Muscle of leg (tissue), 11 donors: Measurements from ENCODE around the gene ITPRID1. TPM values are rescaled to one million over a fixed set of nuclear protein-coding genes. Genes with fewer than 3 reads are reported as not detected.

ENCODE experiments used
- DNase-seq: peaks from one replicate; pipeline ENCODE4 v3.0.0; 2013
- H3K27ac ChIP-seq: one replicate; pipeline ENCODE4 v1.5.1; 2013; ENCODE audit warnings: mild to moderate bottlenecking, low read length, control low read depth
- H3K27me3 ChIP-seq: one replicate; pipeline ENCODE4 v1.6.1; 2013; ENCODE audit warnings: low read length; ENCODE audit not compliant: control insufficient read depth, insufficient read depth
- H3K36me3 ChIP-seq: one replicate; pipeline ENCODE4 v1.6.1; 2013; ENCODE audit warnings: low read length; ENCODE audit not compliant: control insufficient read depth, insufficient read depth
- H3K4me1 ChIP-seq: one replicate; pipeline ENCODE4 v1.6.1; 2013; ENCODE audit warnings: low read length; ENCODE audit not compliant: control insufficient read depth, insufficient read depth
- H3K4me3 ChIP-seq: one replicate; pipeline ENCODE4 v1.5.1; 2013; ENCODE audit warnings: low read length, control low read depth
- H3K9me3 ChIP-seq: replicated peaks from 2 replicates; pipeline ENCODE4 v1.6.1; 2013; ENCODE audit warnings: low read depth, low read length; ENCODE audit not compliant: control insufficient read depth
- WGBS: methylation state at CpG from one replicate; pipeline ENCODE4 v1.1.5; 2013; ENCODE audit warnings: missing lambda C conversion rate; ENCODE audit not compliant: insufficient coverage; 5-methylcytosine and 5-hydroxymethylcytosine counted together
- polyA plus RNA-seq, 8 donors: library from polyadenylated mRNA; unstranded; fragments of 120-200 nt; gene quantifications; one replicate each; pipeline versions ENCODE4 v1.2.1 to v1.2.3, GENCODE V29; 2013; ENCODE audit warnings: inconsistent platforms in 1 of 8, low replicate concordance in 1 of 8; ENCODE audit not compliant: insufficient read length in 8 of 8, insufficient read depth in 1 of 8
- total RNA-seq: library from RNA; stranded (reverse); fragments of 120-200 nt; gene quantifications from one replicate; pipeline ENCODE4 v1.2.4, GENCODE V29; 2013

ITPRID1 gene
- total and polyA plus RNA-seq, 9 donors = 0.23 to 1.0 (median 0.30) TPM

GRCh38 chr7:31603046-31603445 lies 89.2 kb downstream of the ITPRID1 start:
- no peak overlapping the region for H3K4me3 ChIP-seq
- no peaks in the 10 kb centered on the region for H3K9me3 ChIP-seq
- no peak overlapping the region for H3K27ac ChIP-seq
- H3K27me3 ChIP-seq = no peaks in the 10 kb centered on the region
- no peak for DNase-seq
- H3K36me3 ChIP-seq = no peaks in the 10 kb centered on the region
- H3K4me1 ChIP-seq = no peaks in the 10 kb centered on the region
- WGBS = 40% methylated on average over 3 of the region's 5 CpGs

- Histone ChIP-seq H3K27me3 (no peaks in the 10 kb centered on the region), H3K27ac (no peak overlapping the region), H3K36me3 (no peaks in the 10 kb centered on the region), H3K9me3 (no peaks in the 10 kb centered on the region), H3K4me1 (no peaks in the 10 kb centered on the region), H3K4me3 (no peak overlapping the region)
- DNase-seq = no peak
- 71% methylated on average over 1 of the region's 1 CpG for WGBS
Observed at GRCh38 chr7:31613604-31614003, 99.7 kb downstream of the ITPRID1 start.

GRCh38 chr7:31633467-31633866 lies 119.6 kb downstream of the ITPRID1 start:
- Histone ChIP-seq H3K36me3 (no peaks in the 10 kb centered on the region), H3K9me3 (no peaks in the 10 kb centered on the region), H3K27ac (no peak overlapping the region), H3K27me3 (no peaks in the 10 kb centered on the region), H3K4me1 (no peaks in the 10 kb centered on the region), H3K4me3 (no peak overlapping the region)
- WGBS = 80% methylated on average over 1 of the region's 1 CpG
- no peak for DNase-seq

GRCh38 chr7:31633894-31634494 lies 120.1 kb downstream of the ITPRID1 start:
- WGBS = no CpG with 5 or more reads among the region's 2 CpGs
- peak; percentile 85 for DNase-seq

GRCh38 chr7:31640381-31640780 lies 126.5 kb downstream of the ITPRID1 start:
- Histone ChIP-seq H3K36me3 (no peaks in the 10 kb centered on the region), H3K9me3 (no peaks in the 10 kb centered on the region), H3K27me3 (no peaks in the 10 kb centered on the region), H3K4me1 (peaks cover 3% of the 10 kb centered on the region), H3K4me3 (no peak overlapping the region), H3K27ac (no peak overlapping the region)
- peak; percentile 9 for DNase-seq
- WGBS = no CpG with 5 or more reads among the region's 3 CpGs

More at GRCh38 chr7:31633894-31634494, 120.1 kb downstream of the ITPRID1 start:
- H3K27ac ChIP-seq = no peak overlapping the region
- H3K4me1 ChIP-seq = no peaks in the 10 kb centered on the region
- no peaks in the 10 kb centered on the region for H3K27me3 ChIP-seq
- H3K4me3 ChIP-seq = no peak overlapping the region
- no peaks in the 10 kb centered on the region for H3K9me3 ChIP-seq
- no peaks in the 10 kb centered on the region for H3K36me3 ChIP-seq

- no peaks in the 10 kb centered on the region for H3K9me3 ChIP-seq
- 82% methylated on average over 2 of the region's 5 CpGs for WGBS
- peaks cover 3% of the 10 kb centered on the region for H3K4me1 ChIP-seq
- no peaks in the 10 kb centered on the region for H3K27me3 ChIP-seq
- peak; percentile 6 for DNase-seq
- H3K4me3 ChIP-seq = no peak overlapping the region
- no peak overlapping the region for H3K27ac ChIP-seq
- no peaks in the 10 kb centered on the region for H3K36me3 ChIP-seq
Observed at GRCh38 chr7:31642681-31643115, 128.8 kb downstream of the ITPRID1 start.

GRCh38 chr7:31646942-31647341 lies 133.1 kb downstream of the ITPRID1 start:
- H3K36me3 ChIP-seq = no peaks in the 10 kb centered on the region
- no peak overlapping the region for H3K27ac ChIP-seq
- no peaks in the 10 kb centered on the region for H3K27me3 ChIP-seq
- 100% methylated on average over 1 of the region's 4 CpGs for WGBS
- H3K9me3 ChIP-seq = no peaks in the 10 kb centered on the region
- no peak for DNase-seq
- peaks cover 3% of the 10 kb centered on the region for H3K4me1 ChIP-seq
- no peak overlapping the region for H3K4me3 ChIP-seq

GRCh38 chr7:31647511-31647910 lies 133.6 kb downstream of the ITPRID1 start:
- no peaks in the 10 kb centered on the region for H3K36me3 ChIP-seq
- H3K27me3 ChIP-seq = no peaks in the 10 kb centered on the region
- no CpG with 5 or more reads among the region's 7 CpGs for WGBS
- H3K27ac ChIP-seq = no peak overlapping the region
- H3K9me3 ChIP-seq = no peaks in the 10 kb centered on the region
- DNase-seq = no peak
- no peak overlapping the region for H3K4me3 ChIP-seq
- peaks cover 3% of the 10 kb centered on the region for H3K4me1 ChIP-seq

GRCh38 chr7:31648288-31648687 lies 134.4 kb downstream of the ITPRID1 start:
- Histone ChIP-seq H3K4me1 (no peaks in the 10 kb centered on the region), H3K27me3 (no peaks in the 10 kb centered on the region), H3K27ac (no peak overlapping the region), H3K9me3 (no peaks in the 10 kb centered on the region), H3K36me3 (no peaks in the 10 kb centered on the region), H3K4me3 (no peak overlapping the region)
- 100% methylated on average over 1 of the region's 1 CpG for WGBS
- peak; percentile 15 for DNase-seq

GRCh38 chr7:31648880-31649279 lies 135.0 kb downstream of the ITPRID1 start:
- Histone ChIP-seq H3K36me3 (no peaks in the 10 kb centered on the region), H3K27me3 (no peaks in the 10 kb centered on the region), H3K4me3 (no peak overlapping the region), H3K4me1 (no peaks in the 10 kb centered on the region), H3K9me3 (no peaks in the 10 kb centered on the region), H3K27ac (no peak overlapping the region)
- WGBS = 100% methylated on average over 1 of the region's 4 CpGs
- no peak for DNase-seq
